IPS-NIHi7 (cell line): ENCODE results near the gene MRPL41.
"Not testable (repeated sequence)": the region's sequence is repeated elsewhere in the genome, so short reads cannot be mapped to it uniquely, and the experiment has no call there.

Experiments
- DNase-seq: peaks from one replicate; pipeline ENCODE4 v3.0.0; 2012; ENCODE audit warnings: mixed read lengths; ENCODE audit errors: extremely low spot score

MRPL41 gene

GRCh38 chr9:137551264-137552021 is at the start of gene MRPL41:
Gene MRPL41, plus strand, starts transcription at chr9:137551879. Its CDS starts 203 bp downstream, at chr9:137552082.
- peak; percentile 95 for DNase-seq

DNA sequence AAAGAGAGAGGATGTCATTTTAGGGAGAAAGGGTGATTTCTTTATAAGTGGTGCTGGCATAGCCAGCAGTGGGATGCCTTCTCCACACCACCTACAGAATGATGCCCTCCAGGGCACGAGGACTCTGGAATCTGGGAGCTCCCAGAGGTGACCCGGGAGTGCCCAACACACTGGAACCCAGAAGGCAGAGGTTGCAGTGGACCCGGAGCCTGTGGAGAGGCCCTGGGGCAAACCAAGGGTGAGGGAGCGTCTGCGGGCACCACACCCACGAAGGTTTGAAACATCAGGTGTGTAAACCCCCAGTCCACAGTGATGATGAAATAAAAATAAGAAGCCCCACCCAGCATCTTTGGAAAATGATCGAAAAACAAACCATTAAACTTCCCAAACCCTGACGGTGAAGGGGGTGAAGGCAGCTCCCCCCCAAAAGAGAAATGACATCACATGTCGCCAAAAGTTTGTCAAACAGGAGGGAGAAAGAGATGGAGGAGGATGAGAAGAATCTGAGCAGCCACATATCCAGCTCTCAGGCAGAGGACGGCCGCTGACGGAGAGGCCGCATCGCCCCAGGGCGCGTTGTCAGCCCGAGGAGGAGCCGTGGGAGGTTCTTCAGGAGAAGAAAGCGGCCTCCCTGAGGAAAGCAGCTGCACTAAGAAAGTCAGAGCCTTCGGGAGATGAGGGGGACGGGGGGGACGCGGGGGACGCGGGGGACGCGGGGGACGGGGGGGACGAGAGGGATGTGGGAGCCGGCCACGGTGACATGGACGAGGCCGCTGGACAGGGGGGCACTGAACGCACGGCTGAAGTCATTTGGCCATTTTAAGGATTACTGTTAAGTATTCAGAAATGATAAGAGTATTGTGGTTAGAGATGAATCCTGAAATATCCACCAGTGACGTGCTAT is 49.4 kb upstream of the MRPL41 start:
- peak; percentile 87 for DNase-seq

GRCh38 chr9:137504432-137504777 is 47.3 kb upstream of the MRPL41 start:
- DNase-seq: no peak

GRCh38 chr9:137505421-137506140 is 46.1 kb upstream of the MRPL41 start:
- DNase-seq: no peak

DNA sequence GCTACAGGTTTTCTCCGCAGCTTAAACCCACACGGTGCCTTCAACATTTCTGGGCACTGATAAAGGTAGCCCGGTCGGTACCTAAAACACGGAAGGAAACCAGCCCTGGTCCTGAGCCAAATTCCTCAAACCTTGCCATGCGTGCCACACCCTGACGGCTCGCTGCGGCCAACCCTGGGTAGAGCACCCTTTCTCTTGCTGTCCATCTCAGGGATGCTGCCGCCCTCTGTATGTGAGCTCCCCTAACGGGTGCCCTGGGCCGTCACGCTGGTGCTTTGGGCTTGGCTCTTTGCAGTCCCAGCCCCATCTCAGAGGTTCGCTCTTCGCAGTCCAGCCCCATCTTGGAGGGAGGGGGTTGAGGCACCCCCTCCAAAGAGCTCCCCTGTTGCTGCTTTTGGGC is 45.4 kb upstream of the MRPL41 start:
- no peak for DNase-seq

DNA sequence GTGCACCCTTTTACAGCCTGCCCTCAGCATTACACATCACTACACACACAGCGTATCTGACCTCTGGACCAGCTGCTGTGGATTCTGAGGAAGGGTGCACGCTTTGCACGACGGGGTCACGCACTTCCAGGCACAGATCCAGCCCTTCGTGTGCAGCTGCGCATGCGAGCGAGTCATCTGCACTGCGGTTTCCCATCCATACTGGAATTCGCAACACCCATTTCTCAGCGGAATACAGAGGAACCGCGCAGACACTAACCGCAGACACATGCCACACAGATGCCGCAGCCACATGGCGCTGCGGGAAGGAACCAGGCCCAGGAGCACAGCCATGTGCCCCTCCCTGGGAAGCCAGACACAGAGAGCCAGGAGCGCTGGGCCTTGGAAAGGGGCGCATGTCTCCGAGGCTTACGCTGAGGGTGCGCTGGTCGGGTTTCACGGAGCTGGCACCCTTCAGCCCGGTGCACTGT is 44.9 kb upstream of the MRPL41 start:
- DNase-seq: no peak

DNA sequence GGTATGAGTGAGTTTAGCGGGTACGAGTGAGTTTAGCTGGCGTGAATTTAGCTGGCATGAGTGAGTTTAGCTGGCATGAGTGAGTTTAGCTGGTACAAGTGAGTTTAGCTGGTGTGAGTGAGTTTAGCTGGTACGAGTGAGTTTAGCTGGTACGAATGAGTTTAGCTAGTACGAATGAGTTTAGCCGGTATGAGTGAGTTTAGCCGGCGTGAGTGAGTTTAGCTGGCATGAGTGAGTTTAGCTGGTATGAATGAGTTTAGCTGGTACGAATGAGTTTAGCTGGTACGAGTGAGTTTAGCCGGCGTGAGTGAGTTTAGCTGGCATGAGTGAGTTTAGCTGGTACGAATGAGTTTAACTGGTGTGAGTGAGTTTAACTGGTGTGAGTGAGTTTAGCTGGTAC is 42.5 kb upstream of the MRPL41 start:
- DNase-seq: no peak

DNA sequence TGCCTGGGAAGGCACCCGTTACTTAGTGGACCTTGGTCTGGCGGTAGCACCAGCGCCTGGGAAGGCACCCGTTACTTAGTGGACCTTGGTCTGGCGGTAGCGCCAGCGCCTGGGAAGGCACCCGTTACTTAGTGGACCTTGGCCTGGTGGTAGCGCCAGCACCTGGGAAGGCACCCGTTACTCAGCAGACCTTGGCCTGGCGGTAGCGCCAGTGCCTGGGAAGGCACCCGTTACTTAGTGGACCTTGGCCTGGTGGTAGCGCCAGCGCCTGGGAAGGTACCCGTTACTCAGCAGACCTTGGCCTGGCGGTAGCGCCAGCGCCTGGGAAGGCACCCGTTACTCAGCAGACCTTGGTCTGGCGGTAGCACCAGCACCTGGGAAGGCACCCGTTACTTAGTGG is 40.6 kb upstream of the MRPL41 start:
- not testable (repeated sequence) for DNase-seq

DNA sequence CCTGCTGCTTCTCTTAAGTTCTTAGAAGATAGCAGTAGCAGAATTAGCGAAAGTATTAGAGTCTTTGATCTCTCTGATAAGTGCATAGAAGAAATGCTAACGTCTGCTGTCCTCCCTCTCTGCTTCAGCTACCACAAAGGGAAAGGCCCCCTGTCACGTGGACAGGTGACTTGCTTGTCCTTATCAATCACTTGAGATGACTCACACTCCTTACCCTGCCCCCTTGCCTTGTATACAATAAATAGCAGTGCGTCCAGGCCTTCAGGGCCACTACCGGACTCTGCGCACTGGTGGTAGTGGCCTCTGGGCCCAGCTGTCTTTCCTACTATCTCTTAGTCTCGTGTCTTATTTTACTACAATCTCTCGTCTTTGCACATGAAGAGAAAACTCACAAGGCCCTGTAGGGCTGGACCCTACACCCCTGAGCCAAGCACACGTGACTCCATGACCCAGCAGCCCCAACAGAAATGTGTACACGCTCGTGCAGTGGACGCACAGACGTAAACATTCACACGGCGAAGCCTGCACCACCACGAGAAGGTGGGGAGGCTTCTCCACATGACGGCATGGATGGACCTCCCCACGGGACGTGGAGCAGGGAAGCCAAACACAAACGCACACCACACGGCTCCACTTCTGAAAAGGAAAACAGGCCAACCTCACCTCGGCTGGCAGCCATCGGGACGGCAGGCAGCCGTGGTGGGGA is 39.8 kb upstream of the MRPL41 start:
- no peak for DNase-seq

GRCh38 chr9:137513136-137513535 is 38.5 kb upstream of the MRPL41 start:
- DNase-seq: not testable (repeated sequence)

DNA sequence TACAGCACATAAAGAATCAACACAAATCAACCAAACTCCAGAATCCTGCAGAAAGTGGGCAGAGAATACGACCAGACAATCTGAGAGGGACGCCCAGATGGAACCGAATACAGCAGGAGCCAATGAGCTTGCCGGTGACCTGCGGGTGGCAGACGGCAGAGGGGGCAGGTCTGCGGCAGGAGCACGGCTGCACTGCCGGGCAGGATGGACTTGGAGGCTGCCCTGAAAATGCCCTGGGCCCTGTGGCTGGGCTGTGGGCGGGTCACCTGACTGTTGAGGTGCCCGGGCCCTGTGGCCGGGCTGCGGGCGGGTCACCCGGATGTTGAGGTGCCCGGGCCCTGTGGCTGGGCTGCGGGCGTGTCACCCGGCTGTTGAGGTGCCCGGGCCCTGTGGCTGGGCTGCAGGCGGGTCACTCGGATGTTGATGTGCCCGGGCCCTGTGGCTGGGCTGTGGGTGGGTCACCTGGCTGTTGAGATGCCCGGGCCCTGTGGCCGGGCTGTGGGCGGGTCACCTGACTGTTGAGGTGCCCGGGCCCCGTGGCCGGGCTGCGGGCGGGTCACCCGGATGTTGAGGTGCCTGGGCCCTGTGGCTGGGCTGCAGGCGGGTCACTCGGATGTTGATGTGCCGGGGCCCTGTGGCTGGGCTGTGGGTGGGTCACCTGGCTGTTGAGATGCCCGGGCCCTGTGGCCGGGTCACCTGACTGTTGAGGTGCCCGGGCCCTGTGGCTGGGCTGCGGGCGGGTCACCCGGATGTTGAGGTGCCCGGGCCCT is 37.7 kb upstream of the MRPL41 start:
- DNase-seq: not testable (repeated sequence)

DNA sequence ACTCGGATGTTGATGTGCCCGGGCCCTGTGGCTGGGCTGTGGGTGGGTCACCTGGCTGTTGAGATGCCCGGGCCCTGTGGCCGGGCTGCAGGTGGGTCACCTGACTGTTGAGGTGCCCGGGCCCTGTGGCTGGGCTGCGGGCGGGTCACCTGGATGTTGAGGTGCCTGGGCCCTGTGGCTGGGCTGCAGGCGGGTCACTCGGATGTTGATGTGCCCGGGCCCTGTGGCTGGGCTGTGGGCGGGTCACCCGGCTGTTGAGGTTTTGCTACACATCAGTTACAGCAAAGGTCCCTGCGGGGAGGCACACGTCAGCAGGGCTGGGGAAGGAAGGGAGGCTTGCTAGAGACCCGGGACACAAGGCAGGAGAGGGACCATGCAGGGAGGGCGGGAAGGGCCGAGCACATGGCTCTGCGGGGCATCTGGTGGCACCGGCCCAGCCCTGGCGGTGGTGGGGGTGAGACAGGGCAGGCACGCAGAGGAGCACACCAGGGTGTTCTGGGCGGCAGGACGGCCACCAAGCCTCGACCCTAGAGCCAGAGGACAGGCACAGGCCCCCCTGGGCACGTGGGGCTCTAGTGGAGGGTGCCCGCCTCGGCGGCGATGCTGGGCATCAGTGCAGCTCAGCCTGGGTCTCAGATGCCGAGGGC is 36.9 kb upstream of the MRPL41 start:
- no peak for DNase-seq

GRCh38 chr9:137515338-137515724 is 36.3 kb upstream of the MRPL41 start:
- no peak for DNase-seq

- DNase-seq: no peak
Measured at GRCh38 chr9:137516144-137516917, 35.3 kb upstream of the MRPL41 start.

- DNase-seq: not testable (repeated sequence)
Measured at GRCh38 chr9:137518661-137519459, 32.8 kb upstream of the MRPL41 start.

- no peak for DNase-seq
Measured at GRCh38 chr9:137519553-137519952, 32.1 kb upstream of the MRPL41 start.

GRCh38 chr9:137520614-137521404 is 30.9 kb upstream of the MRPL41 start:
- no peak for DNase-seq
